Epidermal melanocyte (primary cell): ENCODE data around the gene PON1.

Experiments
- DNase-seq: peaks from one replicate; pipeline ENCODE4 v3.0.0; 2011; ENCODE audit warnings: low spot score; ENCODE audit not compliant: insufficient read length

PON1 gene

GRCh38 chr7:95261895-95262415, 62.4 kb downstream of the PON1 start:
- no peak for DNase-seq

DNA sequence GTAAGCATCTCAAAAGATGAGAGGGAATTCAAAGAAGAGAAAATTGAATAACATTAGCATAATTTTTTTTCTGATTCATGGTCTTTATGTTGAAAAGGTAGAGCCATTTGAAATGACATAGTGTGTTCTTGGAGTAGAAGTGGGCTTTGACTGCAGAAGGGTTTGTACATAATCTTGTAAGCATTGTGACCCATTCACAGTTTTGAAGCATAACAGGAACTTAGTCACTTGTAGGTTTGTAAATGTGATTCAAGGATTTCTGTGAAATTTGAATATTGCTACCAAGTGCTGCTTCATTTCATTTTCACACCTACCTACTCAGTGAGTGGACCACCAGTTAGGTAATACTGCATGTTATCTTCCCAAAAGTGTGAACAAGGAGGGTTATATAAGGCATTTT, 68.6 kb downstream of the PON1 start:
- DNase-seq: no peak

GRCh38 chr7:95253986-95254385, 70.3 kb downstream of the PON1 start:
- DNase-seq: no peak

GRCh38 chr7:95251966-95252365, 72.4 kb downstream of the PON1 start:
- DNase-seq: no peak

DNA sequence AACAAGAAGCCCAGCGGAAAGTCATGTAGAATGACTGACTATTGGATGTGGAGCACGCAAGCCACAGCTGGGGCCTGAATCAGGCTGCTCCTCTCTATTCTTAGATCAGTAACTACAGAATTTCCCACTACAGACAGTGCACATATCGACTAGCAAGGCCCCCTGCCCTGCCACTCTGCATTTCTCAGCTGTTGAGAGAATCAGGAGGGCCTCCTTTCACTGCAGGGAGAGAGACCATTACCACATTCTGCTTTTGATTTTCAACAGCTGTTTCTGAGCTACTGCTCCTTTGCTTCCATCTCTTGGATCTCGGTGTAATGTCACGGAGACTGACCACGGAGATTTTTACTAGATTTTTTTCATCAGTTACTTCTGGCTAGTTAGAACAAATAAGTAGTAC, 73.8 kb downstream of the PON1 start:
- no peak for DNase-seq
